Hematopoietic multipotent progenitor cell treated with erythropoietin and hydrocortisone succinate and interleukin-3 and kit ligand, for 6 days (in vitro differentiated cells): ENCODE results near the gene SLC6A7.
A peak's percentile ranks its signal among the peaks of the same experiment; 100 is the strongest.

Experiments used
- DNase-seq: peaks from one replicate; pipeline ENCODE4 v3.0.0-alpha.2; 2015

The SLC6A7 gene

GRCh38 chr5:150175076-150175475 is 14.8 kb upstream of the SLC6A7 start:
- DNase-seq: no peak

- peak; percentile 64 for DNase-seq
These were observed 14.3 kb upstream of the SLC6A7 start for GRCh38 chr5:150175536-150175935.

- DNase-seq: no peak
These were observed 13.0 kb upstream of the SLC6A7 start for GRCh38 chr5:150176745-150177477.

GRCh38 chr5:150177721-150178120 is 12.1 kb upstream of the SLC6A7 start:
- no peak for DNase-seq

DNA sequence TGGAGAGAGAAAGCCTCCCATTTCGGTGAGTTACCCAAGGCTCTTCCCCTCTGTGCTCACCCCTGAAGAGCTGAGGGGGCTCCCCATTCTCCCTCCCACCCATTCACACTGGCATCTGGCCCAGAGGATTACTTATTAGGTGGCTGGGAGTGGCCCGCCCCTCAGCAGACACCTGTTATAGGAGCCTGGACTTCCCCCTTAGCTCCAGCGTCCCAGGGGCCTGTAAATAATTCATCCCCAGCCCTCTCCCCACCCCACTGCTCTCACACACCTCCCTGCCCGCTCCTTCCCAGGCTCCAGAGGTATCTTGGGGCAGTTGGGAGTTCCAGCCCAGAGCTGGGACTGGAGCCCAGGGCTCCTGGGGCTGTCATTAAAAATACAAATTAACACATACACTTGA is 11.6 kb upstream of the SLC6A7 start:
- no peak for DNase-seq

GRCh38 chr5:150179019-150179620 is 10.7 kb upstream of the SLC6A7 start:
- DNase-seq: no peak

DNA sequence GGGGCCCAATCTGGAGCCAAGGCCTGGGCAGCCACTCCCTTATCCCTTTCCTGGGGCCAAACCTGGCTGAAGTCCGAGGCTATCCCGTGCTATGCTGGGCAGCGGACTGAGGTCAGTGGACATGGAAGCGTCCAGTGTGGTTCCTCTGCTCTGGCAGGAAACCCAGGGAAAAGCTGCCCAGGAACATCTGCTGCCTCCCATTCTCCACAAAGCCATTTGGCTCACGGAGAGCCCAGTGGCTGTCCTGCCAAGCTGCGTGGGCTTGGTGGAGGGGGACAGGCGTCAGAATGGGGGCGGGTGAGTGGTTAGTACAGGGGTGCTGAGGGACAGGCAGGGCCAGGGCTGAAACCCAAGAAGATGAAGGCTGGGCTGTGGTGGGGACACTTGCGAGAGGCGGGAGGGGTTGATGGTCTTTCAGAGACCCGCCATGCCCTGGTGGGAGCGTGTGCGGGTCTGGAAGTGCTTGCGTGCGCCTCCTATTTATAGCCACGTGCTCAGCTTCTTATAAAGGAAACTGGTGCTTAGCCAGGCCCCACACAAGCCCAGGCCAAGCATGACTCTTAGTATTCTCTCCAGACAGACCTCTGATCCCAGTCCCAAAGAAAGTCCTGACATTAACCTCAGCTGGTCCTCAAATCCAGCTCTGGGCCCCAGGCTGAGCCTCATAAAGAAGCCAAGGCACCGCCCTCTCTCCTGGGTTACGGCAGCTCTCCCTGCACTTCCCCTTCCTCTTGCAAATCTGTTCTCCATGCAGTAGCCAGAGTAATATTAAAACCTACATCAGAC is 9.4 kb upstream of the SLC6A7 start:
- no peak for DNase-seq

- no peak for DNase-seq
These were observed 8.8 kb upstream of the SLC6A7 start for GRCh38 chr5:150181027-150181426.

DNA sequence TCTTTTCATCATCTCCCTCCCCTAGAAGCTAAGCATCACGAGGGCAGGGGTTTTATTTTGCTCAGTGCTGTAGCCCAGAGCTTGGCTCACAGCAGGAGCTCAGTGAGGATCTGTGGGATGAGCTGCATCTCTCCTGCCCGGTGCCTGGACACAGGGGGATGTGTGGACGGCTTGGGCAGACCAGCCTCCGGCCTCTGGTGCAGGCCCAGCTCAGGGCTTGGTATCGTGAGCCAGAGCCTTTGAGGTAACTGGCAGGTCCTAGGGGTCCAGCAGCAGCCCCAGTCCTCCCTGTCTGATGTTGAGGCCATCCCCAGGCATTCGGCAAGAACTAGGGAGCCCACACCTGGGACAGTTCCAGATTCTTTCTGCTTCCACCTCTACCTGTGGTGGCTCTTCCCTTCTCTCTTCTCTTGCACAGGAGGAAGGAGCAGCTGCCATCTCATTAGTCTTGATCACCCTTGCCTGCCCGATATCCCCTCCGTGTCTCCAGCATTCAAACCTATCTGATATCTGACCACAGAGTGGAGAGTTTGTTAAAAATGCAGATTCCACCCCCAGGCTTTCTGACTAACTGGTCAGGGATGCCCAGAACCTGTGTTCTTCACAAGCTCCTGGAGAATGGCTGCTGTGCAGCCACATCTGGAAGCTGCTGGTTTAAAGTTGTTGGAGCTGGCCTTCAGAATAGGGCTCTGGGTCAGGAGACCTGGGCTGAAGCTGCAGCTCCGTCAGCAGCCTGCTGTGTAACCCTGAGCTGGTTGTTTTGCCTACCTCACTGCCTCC is 7.9 kb upstream of the SLC6A7 start:
- no peak for DNase-seq

GRCh38 chr5:150182774-150183173 is 7.1 kb upstream of the SLC6A7 start:
- DNase-seq: no peak

- no peak for DNase-seq
These were observed 6.4 kb upstream of the SLC6A7 start for GRCh38 chr5:150183436-150183835.

GRCh38 chr5:150184006-150184405 is 5.9 kb upstream of the SLC6A7 start:
- no peak for DNase-seq

DNA sequence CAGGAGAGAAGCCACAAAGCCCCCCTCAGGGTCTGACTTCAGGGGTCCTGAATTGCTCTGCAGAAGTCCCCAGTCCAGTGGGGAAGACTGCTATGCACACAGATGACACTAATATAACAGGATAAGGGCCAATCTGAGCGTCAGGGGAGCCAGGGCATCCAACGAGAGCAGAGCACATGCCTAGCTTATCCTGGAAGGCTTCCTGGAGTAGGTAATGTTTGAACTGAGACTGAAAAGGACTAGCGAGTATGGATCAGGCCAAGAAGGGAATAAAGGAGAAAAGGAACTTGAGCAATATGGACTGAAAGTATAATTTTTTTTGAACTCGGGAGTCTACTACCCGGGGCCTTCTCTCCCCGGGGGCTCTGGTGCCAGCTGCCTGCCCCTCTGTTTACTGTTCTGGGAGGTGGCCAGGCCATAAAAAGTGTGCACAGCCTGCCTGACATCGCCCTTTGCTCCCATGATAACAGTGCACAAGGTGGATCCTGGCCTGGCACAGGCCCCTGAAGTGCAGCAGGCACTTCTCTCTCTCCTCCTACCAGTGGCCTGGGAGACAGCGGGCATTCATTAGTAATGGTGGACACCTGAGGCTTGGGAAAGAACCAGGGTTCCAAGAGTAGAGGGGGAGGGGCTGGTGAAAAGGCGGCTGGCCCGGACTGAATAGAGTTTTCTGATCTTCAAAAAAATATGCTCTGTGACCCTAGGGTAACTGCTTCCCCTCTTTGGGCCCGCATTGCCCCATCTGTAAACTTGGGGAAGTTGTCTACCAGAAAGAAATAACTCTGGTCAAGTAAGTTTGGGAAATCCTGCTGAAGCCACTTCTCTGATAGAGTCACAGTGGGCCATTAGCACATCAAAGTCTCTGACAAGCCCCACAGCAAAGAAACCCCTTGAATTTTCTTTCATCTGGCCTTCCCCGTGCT is 4.6 kb upstream of the SLC6A7 start:
- peak; percentile 21 for DNase-seq

- DNase-seq: no peak
These were observed 3.7 kb upstream of the SLC6A7 start for GRCh38 chr5:150186137-150186536.

DNA sequence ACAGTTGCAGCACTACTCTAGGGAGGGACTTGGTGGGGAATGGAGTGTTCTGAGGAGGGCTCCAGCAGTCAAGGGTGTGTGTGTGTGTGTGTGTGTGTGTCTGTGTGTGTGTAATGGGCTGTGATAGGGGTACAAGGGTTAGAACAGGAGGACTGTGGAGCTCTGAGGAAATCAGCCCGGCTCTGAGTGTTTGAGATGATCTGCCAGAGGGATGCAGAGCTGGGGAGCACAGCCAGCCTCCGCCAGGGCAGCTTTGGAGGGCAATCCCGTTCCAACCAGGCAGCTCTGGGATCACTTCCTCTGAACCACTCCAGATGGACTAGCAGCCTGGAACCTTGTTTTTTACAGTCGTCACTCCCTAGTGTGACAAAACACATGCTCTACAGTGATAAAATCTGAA is 3.0 kb upstream of the SLC6A7 start:
- no peak for DNase-seq

DNA sequence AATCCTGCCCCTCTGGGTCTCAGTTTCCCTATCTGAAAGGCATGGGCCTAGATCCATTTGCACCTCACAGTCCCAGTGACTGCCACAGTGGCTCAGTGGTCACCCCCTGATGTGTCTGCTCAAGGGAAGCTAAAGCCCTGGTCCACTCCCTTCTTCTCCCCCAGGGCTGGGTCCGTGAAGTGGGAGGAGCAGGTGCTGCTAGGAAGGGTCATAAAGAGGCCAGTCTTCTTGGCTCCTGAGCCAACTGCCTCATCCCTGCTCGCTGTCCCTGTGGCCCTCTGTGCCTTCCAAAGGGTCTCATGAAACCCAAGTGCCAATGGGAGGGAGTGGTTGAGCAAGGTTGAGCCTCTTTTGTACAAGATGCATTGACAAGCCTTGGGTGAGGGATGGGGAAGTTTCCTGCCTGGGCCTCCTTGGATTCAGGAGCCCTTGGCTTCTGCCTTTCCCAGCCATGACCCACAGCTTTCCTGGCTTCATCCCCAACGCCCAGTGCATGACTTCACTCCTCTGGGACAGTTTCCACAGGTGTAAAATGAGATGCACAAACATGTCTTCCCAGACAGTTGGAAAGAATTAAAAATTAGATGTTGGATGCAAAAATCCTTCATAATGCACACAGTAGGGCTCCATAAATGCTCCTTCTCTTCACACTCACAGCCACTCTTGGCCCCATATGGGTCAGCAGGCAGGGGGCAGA is 1.6 kb upstream of the SLC6A7 start:
- DNase-seq: no peak

DNA sequence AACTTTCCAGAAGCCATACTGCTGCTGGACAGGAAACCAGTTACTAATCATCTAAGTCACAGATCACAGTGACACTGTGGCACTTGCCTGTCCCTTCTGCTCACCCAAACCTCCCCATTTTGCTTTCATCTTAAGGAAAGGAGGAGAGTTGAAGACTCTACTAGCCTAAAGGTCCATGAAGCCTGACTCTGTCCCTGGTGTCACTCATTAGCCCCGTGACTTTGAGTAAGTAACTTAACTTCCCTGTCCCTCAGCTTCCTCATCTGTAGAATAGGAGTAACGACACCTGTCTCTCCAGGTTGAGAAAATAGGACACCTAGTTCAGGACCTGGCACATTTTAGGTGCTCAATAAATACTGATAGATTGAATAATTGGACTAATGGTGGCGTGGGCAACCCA is 536 bp upstream of the SLC6A7 start:
- DNase-seq: no peak

DNA sequence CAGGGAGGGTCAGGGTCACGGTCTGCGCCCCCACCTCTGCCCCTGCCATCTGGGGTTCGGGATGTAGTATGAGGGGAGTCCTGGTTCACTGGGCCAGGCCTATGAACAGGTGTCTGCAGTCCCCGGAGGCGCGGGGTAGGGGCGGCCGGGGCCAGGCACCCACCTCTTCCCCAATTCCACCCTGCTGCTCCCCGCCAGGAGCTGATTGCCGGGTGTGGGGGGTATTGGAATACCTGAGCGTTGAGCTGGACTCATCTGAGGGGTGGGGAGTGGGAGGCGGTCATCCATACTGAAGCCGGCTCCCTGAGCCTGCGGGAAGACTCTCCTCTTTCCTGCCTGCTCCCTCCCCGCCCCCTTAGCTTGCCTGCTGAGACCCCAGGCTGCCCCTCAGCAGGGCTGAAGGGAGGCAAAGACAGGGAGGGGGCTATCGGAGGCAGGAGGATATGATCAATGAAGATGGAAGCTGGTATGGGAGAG is 679 bp downstream of the SLC6A7 start:
- no peak for DNase-seq

DNA sequence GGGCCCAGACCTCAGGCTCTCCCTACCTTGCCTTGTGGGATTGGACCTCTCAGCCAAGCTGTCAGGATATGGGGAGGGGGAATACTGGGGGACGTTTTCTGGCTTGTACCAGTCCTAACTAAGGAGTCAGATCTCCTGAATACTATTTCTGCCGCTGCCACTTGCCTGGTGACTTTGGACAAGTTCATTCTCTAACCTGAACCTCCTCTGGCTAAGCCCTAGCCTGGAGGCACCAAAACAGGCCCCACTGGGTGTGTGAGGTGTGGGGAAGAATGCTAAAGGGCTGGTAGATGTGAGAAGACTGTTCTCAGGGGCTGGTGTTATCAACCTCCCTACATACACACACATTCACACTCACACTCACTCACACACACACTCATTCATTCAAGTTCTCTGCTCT is 1.1 kb downstream of the SLC6A7 start:
- DNase-seq: no peak

DNA sequence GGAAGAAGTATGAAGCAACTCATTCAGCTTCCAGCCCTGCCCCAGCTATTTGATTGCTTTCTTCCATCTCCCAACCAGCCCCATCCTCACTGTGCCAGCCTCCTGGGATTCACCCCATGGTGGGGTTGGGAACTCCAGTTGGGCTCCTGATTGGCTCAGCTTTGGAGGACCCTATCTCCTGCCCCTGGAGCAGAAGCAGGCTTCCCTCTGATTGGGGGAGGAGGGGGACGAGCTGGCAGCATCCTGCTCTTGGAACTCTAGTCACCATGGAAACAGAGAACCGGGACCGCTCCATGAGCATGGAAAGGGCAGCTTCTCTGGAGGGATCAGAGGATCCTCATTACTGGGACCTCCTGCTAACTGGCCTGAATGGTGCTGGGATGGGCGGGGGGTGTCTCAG is 2.6 kb downstream of the SLC6A7 start:
- no peak for DNase-seq

- no peak for DNase-seq
These were observed 6.0 kb downstream of the SLC6A7 start for GRCh38 chr5:150195736-150196485.
